ENCODE results near the gene RAB35.

DNA sequence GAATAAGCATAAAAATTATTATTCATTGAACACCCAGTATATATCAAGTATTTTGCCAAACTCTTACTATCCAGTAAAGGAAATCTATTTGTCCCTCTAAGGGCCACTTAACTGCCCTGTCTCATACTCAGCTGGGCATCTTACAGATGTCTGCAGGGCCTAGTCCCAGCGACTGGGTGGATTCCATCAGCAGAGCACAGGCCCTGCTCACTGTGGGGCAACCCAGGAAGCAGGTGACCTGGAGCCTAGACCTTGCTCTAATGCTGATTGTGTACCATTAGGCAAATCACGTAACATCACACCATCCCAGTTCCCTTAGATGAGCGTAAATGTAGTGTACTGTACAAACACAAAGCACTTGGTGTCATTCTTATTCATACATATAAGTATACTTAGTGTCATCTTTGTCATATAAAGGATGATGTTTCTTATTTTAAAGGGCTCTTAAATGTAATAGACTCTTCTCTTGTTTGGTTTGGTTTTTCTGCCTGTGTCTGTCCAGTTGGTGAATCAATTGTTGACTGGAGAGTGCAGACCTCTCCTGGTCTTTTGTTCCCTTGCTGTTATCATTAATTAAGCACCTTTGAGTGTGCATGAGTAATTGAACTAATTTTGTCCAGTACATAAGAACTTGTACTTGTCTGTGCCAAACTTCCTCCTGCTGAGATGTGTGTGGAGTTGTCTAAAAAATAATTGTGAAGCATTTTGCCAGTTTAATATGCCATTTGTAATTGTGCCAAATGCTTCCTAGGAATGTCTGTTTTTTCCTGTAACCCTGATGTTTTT lies 49.3 kb downstream of the RAB35 start:
- TF ChIP-seq CTCF (IDR thresholded peaks at IDR 0.05) (no peak), POLR2A (IDR thresholded peaks at IDR 0.05) (no peak), POLR2AphosphoS5 (IDR thresholded peaks at IDR 0.05; ENCODE audit: insufficient read depth in 1 of 2, low read depth in 1 of 2) (no peak)

Measured in vagina (tissue), 2 donors.